HepG2 (cell line): ENCODE results near the gene PRODH. TPM values are rescaled to one million over a fixed set of nuclear protein-coding genes. Genes with fewer than 3 reads are reported as not detected.
"Not testable (repeated sequence)": the region's sequence is repeated elsewhere in the genome, so short reads cannot be mapped to it uniquely, and the experiment has no call there.

ENCODE experiments used
- ATAC-seq: fragments of 200-7000 bp; cut with Tn5 transposase; 3 replicates; pipeline ENCODE4 v1.9.1; 2020; ENCODE audit warnings: mild to moderate bottlenecking, moderate library complexity
- BruUV-seq: library from RNA; stranded (reverse); fragments of 400-500 nt; replicated peaks from 2 replicates; lab custom pipeline; 2021; lab: Mats Ljungman, UMichigan
- CTCF ChIA-PET: fragments of 300-600 bp; formaldehyde crosslinking; extraction: SDS; loops from one replicate; lab custom pipeline; 2021; ENCODE audit warnings: low total read pairs, inconsistent platforms, low intra/inter-chr PET ratio; lab: Yijun Ruan, JAX
- POLR2A ChIA-PET: fragments of 350-600 bp; sonication (Branson Sonifier 250); formaldehyde crosslinking; loops from one replicate; lab custom pipeline; 2020; ENCODE audit warnings: antibody characterized with exemption, inconsistent platforms; lab: Yijun Ruan, JAX
- DNase-seq: peaks from one replicate; pipeline ENCODE4 v3.0.0-alpha.2; 2015; ENCODE audit warnings: low spot score
- FAIRE-seq: peaks from 3 replicates; lab custom pipeline; 2011; peaks lifted over from hg19 to GRCh38; lab: Jason Lieb, UNC
- H2AFZ ChIP-seq: one replicate; pipeline ENCODE4 v1.6.1; 2011; ENCODE audit warnings: low read length, inconsistent platforms
- H3K27ac ChIP-seq: fragments of 300-600 bp; 3 replicates; pipeline ENCODE4 v1.8.0; 2011; ENCODE audit warnings: mixed run types, mild to moderate bottlenecking, mixed read lengths, low read length, inconsistent platforms; ENCODE audit not compliant: insufficient read depth; ENCODE audit errors: extremely low read length
- H3K27me3 ChIP-seq, 2 experiments: fragments of 200-600 bp in 1 of 2; 2 replicates in 1 of 2; 3 replicates in 1 of 2; pipeline versions ENCODE4 v1.6.0 to v1.8.0; 2011; ENCODE audit warnings: low read length in 2 of 2, mild to moderate bottlenecking in 2 of 2, moderate library complexity in 2 of 2, inconsistent platforms in 1 of 2; ENCODE audit not compliant: insufficient read depth in 2 of 2, control insufficient read depth in 1 of 2
- H3K36me3 ChIP-seq, 2 experiments: fragments of 200-600 bp in 1 of 2; replicated peaks in 1 of 2; 2 replicates in 1 of 2; 3 replicates in 1 of 2; pipeline versions ENCODE4 v1.5.1 to v1.8.0; 2011; ENCODE audit warnings: low read length in 2 of 2, inconsistent platforms in 1 of 2; ENCODE audit not compliant: insufficient read depth in 2 of 2, control insufficient read depth in 1 of 2
- H3K4me1 ChIP-seq: 2 replicates; pipeline ENCODE4 v1.5.1; 2012; ENCODE audit warnings: low read length, inconsistent platforms; ENCODE audit not compliant: insufficient read depth
- H3K4me2 ChIP-seq: 2 replicates; pipeline ENCODE4 v1.6.0; 2011; ENCODE audit warnings: low read depth, low read length, inconsistent platforms
- H3K4me3 ChIP-seq, 3 experiments: fragments of 200-600 bp in 1 of 3; sonication (generic), shearing (Covaris generic) in 1 of 3; replicated peaks in 1 of 3; 2 replicates each; pipeline ENCODE4 v1.5.1; 2011 to 2016; ENCODE audit warnings: low read length in 3 of 3, inconsistent platforms in 2 of 3, low read depth in 2 of 3, mild to moderate bottlenecking in 2 of 3, control low read depth in 1 of 3, mixed read lengths in 1 of 3; ENCODE audit not compliant: insufficient read depth in 1 of 3
- H3K79me2 ChIP-seq: one replicate; pipeline ENCODE4 v1.6.1; 2011; ENCODE audit warnings: low read length, inconsistent platforms; ENCODE audit not compliant: insufficient read depth
- H3K9ac ChIP-seq: 2 replicates; pipeline ENCODE4 v1.6.0; 2011; ENCODE audit warnings: mild to moderate bottlenecking, low read depth, low read length, inconsistent platforms; ENCODE audit not compliant: insufficient read depth
- H3K9me3 ChIP-seq: 2 replicates; pipeline ENCODE4 v1.5.1; 2012; ENCODE audit warnings: mild to moderate bottlenecking, low read length
- H4K20me1 ChIP-seq: 2 replicates; pipeline ENCODE4 v1.6.0; 2011; ENCODE audit warnings: inconsistent platforms, mild to moderate bottlenecking, low read length, moderate library complexity; ENCODE audit not compliant: insufficient read depth
- CEBPG ChIP-seq: IDR thresholded peaks from 2 replicates; pipeline ENCODE4 v1.6.1; 2016
- FOXA3 ChIP-seq: IDR thresholded peaks from 2 replicates; pipeline ENCODE4 v1.6.1; 2016; ENCODE audit warnings: missing genetic modification reagents, missing compliant biosample characterization
- MBD4 ChIP-seq: IDR thresholded peaks from 2 replicates; pipeline ENCODE4 v1.6.1; 2012; ENCODE audit warnings: low read length, inconsistent platforms, borderline replicate concordance
- MIER2 ChIP-seq: IDR thresholded peaks from 2 replicates; pipeline ENCODE4 v1.6.1; 2016; ENCODE audit warnings: missing biosample characterization, missing genetic modification reagents
- POGZ ChIP-seq: sonication (generic); formaldehyde crosslinking; IDR thresholded peaks from 2 replicates; pipeline ENCODE4 v1.4.0; 2020; ENCODE audit warnings: mild to moderate bottlenecking, missing genetic modification reagents
- ZNF768 ChIP-seq: sonication (generic); formaldehyde crosslinking; IDR thresholded peaks from 2 replicates; pipeline ENCODE4 v1.4.0; 2020; ENCODE audit warnings: missing genetic modification reagents
- WGBS: methylation state at CpG from one replicate; pipeline ENCODE4 v1.1.6; 2017; ENCODE audit warnings: low lambda C conversion rate; 5-methylcytosine and 5-hydroxymethylcytosine counted together
- in situ Hi-C: cut with HindIII; loops from 2 replicates; pipeline ENCODE4 v1.10.0; 2017; ENCODE audit warnings: low pct_unique_long_range_greater_than_20kb; ENCODE audit not compliant: extremely low pct_ligation_motif_present
- intact Hi-C: fragments of 100-400 bp; cut with micrococcal nuclease; formaldehyde crosslinking; loops from one replicate; pipeline ENCODE4 v1.10.0; 2022; ENCODE audit not compliant: unreplicated experiment
- polyA plus RNA-seq, 8 experiments: library from polyadenylated mRNA; depleted of rRNA in 3 of 8; stranded (reverse) in 7 of 8; unstranded in 1 of 8; fragments of >200 nt; fragmentation: Illumina TruSeq in 4 of 8; extraction: Trizol in 4 of 8; gene quantifications; 2 replicates each; pipeline versions ENCODE4 v1.2.1 to v1.2.3, GENCODE V29; 2011 to 2016; ENCODE audit warnings: low read depth in 4 of 8, missing spikeins in 1 of 8, mixed read lengths in 1 of 8; ENCODE audit not compliant: insufficient read depth in 1 of 8
- total RNA-seq, 5 experiments: library from RNA; depleted of rRNA; stranded (reverse); fragments of >200 nt; fragmentation: Illumina TruSeq; extraction: Trizol; gene quantifications; 2 replicates each; pipeline ENCODE4 v1.2.3, GENCODE V29; 2016; ENCODE audit warnings: low read depth in 1 of 5
- TF ChIP-seq, protein P1 (sequence below), 2 experiments: sonication (generic) in 1 of 2; formaldehyde crosslinking in 1 of 2; IDR thresholded peaks; 2 replicates each; pipeline versions ENCODE4 v1.5.1 to v1.6.1; 2011 to 2020; ENCODE audit warnings: borderline replicate concordance in 1 of 2, low read depth in 1 of 2, low read length in 1 of 2, mild to moderate bottlenecking in 1 of 2, missing genetic modification reagents in 1 of 2, moderate library complexity in 1 of 2
- TF ChIP-seq, protein P2 (sequence below): sonication (generic); formaldehyde crosslinking; IDR thresholded peaks from 2 replicates; pipeline ENCODE4 v1.4.0; 2020; ENCODE audit warnings: missing genetic modification reagents
- TF ChIP-seq, protein P3 (sequence below): sonication (generic); formaldehyde crosslinking; IDR thresholded peaks from 2 replicates; pipeline ENCODE4 v1.5.1; 2020; ENCODE audit warnings: mild to moderate bottlenecking, moderate library complexity, missing genetic modification reagents
- TF ChIP-seq, protein P4 (sequence below): sonication (generic); IDR thresholded peaks from 2 replicates; pipeline ENCODE4 v1.6.1; 2016; ENCODE audit warnings: low read depth, borderline replicate concordance

PRODH gene
- total and polyA plus RNA-seq, 2 of the 13 experiments (the other 11 are each of a cell fraction or from before 2014, with no cell fraction given): 0.29 to 0.30 TPM

GRCh38 chr22:18967391-18968010 is 31.4 kb upstream of the PRODH start:
- H3K36me3 ChIP-seq, H3K4me1 ChIP-seq, DNase-seq, H3K9ac ChIP-seq, H2AFZ ChIP-seq, H3K79me2 ChIP-seq, FAIRE-seq, CTCF ChIA-PET, intact Hi-C loops, H3K9me3 ChIP-seq, H3K4me2 ChIP-seq, H3K4me3 ChIP-seq, POLR2A ChIA-PET, H4K20me1 ChIP-seq, BruUV-seq, H3K27ac ChIP-seq: not testable (repeated sequence)
- WGBS: 12% methylated on average over 5 of the region's 14 CpGs
- peak; percentile 52; the same call in 1 of the 2 replicates for TF ChIP-seq CEBPG
- TF ChIP-seq, protein P1, sequence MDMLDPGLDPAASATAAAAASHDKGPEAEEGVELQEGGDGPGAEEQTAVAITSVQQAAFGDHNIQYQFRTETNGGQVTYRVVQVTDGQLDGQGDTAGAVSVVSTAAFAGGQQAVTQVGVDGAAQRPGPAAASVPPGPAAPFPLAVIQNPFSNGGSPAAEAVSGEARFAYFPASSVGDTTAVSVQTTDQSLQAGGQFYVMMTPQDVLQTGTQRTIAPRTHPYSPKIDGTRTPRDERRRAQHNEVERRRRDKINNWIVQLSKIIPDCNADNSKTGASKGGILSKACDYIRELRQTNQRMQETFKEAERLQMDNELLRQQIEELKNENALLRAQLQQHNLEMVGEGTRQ (IDR thresholded peaks at IDR 0.05; ENCODE audit: low read depth, low read length): peak; percentile 21; the same call in 1 of the 2 replicates
- TF ChIP-seq, protein P1 (CRISPR knock-in tag; IDR thresholded peaks at IDR 0.05; ENCODE audit: borderline replicate concordance): not testable (repeated sequence)
- peak; percentile 67; the same call in 1 of the 2 replicates for TF ChIP-seq ZNF768 (CRISPR knock-in tag)
- H3K27me3 ChIP-seq: peaks cover 1 to 19% of the 10 kb centered on the region in 2 experiments; a peak in 3 of 5 replicates
- ATAC-seq: peak; percentile 62
- in situ Hi-C loops: loop anchor here (25.0 kb wide), 2 partner anchors 1195 to 1320 kb away; partner anchors contain the start of gene CCDC188

DNA sequence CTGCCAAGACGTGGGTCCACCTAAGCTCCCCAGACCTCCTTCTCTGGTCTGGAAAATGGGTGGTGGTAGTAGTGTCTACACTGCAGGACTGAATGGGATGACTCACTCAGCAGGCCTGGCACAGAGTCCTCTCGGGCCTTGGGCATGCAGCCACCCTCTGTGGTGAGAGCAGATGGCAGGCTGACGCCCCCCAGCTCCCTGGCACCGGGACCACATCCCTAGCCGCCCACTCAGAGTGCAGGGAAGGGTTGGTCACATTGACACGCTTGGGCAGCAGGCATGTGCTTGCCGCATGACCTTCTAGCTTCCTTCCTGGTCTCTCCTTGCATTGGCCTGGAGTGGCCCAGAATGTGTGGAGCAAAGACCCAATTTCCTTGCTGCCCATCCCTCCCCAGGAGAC is 30.7 kb upstream of the PRODH start:
- 0 out of 2 replicates have a peak, but pooled peaks cover 6% of the 10 kb centered on the region for H4K20me1 ChIP-seq
- no TSS peak for BruUV-seq
- intact Hi-C loops: no loop called here
- TF ChIP-seq MIER2 (CRISPR knock-in tag) (no peak), MBD4 (no peak), FOXA3 (no peak), POGZ (CRISPR knock-in tag) (no peak)
- TF ChIP-seq, protein P2, sequence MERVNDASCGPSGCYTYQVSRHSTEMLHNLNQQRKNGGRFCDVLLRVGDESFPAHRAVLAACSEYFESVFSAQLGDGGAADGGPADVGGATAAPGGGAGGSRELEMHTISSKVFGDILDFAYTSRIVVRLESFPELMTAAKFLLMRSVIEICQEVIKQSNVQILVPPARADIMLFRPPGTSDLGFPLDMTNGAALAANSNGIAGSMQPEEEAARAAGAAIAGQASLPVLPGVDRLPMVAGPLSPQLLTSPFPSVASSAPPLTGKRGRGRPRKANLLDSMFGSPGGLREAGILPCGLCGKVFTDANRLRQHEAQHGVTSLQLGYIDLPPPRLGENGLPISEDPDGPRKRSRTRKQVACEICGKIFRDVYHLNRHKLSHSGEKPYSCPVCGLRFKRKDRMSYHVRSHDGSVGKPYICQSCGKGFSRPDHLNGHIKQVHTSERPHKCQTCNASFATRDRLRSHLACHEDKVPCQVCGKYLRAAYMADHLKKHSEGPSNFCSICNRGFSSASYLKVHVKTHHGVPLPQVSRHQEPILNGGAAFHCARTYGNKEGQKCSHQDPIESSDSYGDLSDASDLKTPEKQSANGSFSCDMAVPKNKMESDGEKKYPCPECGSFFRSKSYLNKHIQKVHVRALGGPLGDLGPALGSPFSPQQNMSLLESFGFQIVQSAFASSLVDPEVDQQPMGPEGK: no peak
- TF ChIP-seq, protein P3, sequence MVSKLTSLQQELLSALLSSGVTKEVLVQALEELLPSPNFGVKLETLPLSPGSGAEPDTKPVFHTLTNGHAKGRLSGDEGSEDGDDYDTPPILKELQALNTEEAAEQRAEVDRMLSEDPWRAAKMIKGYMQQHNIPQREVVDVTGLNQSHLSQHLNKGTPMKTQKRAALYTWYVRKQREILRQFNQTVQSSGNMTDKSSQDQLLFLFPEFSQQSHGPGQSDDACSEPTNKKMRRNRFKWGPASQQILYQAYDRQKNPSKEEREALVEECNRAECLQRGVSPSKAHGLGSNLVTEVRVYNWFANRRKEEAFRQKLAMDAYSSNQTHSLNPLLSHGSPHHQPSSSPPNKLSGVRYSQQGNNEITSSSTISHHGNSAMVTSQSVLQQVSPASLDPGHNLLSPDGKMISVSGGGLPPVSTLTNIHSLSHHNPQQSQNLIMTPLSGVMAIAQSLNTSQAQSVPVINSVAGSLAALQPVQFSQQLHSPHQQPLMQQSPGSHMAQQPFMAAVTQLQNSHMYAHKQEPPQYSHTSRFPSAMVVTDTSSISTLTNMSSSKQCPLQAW (CRISPR knock-in tag): no peak
- TF ChIP-seq, protein P4, sequence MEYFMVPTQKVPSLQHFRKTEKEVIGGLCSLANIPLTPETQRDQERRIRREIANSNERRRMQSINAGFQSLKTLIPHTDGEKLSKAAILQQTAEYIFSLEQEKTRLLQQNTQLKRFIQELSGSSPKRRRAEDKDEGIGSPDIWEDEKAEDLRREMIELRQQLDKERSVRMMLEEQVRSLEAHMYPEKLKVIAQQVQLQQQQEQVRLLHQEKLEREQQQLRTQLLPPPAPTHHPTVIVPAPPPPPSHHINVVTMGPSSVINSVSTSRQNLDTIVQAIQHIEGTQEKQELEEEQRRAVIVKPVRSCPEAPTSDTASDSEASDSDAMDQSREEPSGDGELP: no peak

More for the DNA sequence above, 30.7 kb upstream of the PRODH start:
- CTCF ChIA-PET: no interaction called here
- in situ Hi-C loops: loop anchor here (25.0 kb wide), 2 partner anchors 1196 to 1321 kb away; partner anchors contain the start of gene CCDC188
- POLR2A ChIA-PET: no interaction called here
- DNase-seq (no peak), ATAC-seq (no peak), FAIRE-seq (no peak)
- Histone ChIP-seq H3K9me3 (no peaks in the 10 kb centered on the region), H3K36me3 (no peaks in the 10 kb centered on the region), H3K79me2 (no peaks in the 10 kb centered on the region), H3K27me3 (peaks cover 1 to 25% of the 10 kb centered on the region in 2 experiments; a peak in 4 of 5 replicates), H3K4me3 (no peak overlapping the region), H3K9ac (no peak overlapping the region), H3K4me1 (no peaks in the 10 kb centered on the region), H3K4me2 (no peak overlapping the region), H2AFZ (no peak overlapping the region), H3K27ac (no peak overlapping the region)
- 41% methylated on average over 5 of the region's 7 CpGs for WGBS
